Measurements from ENCODE around the gene SLC25A34. TPM values are rescaled to one million over a fixed set of nuclear protein-coding genes. Genes with fewer than 3 reads are reported as not detected.

The SLC25A34 gene
- total RNA-seq, 1 donor from 2014 or later: 6.1 TPM

DNA sequence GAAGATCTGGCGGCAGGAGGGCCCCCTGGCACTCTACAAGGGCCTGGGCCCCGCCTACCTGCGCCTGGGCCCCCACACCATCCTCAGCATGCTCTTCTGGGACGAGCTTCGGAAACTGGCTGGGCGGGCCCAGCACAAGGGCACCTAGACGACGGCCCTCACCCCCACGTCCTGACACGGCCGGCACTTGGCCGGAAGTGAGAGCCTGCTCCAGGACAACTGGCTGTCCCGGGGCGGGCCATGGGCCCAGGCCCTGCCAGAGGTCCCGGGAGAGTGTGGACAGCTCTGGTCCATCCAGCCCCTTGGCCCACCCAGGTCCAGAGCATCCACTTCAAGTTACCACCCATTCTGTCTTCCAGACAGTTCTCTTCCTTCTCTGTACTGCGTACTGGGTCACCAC, 3.2 kb downstream of the SLC25A34 start:
- TF ChIP-seq, protein P1, sequence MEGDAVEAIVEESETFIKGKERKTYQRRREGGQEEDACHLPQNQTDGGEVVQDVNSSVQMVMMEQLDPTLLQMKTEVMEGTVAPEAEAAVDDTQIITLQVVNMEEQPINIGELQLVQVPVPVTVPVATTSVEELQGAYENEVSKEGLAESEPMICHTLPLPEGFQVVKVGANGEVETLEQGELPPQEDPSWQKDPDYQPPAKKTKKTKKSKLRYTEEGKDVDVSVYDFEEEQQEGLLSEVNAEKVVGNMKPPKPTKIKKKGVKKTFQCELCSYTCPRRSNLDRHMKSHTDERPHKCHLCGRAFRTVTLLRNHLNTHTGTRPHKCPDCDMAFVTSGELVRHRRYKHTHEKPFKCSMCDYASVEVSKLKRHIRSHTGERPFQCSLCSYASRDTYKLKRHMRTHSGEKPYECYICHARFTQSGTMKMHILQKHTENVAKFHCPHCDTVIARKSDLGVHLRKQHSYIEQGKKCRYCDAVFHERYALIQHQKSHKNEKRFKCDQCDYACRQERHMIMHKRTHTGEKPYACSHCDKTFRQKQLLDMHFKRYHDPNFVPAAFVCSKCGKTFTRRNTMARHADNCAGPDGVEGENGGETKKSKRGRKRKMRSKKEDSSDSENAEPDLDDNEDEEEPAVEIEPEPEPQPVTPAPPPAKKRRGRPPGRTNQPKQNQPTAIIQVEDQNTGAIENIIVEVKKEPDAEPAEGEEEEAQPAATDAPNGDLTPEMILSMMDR (IDR thresholded peaks at IDR 0.05; ENCODE audit: unreplicated experiment): no peak
- no peak overlapping the region for H3K27ac Mint-ChIP-seq
- peaks cover 5% of the 10 kb centered on the region for H3K4me1 Mint-ChIP-seq
- DNase-seq (ENCODE audit: low spot score in 2 of 2, unreplicated experiment in 2 of 2): no peak
- H3K27me3 Mint-ChIP-seq (ENCODE audit: low read depth): no peaks in the 10 kb centered on the region
- H3K9me3 Mint-ChIP-seq: no peaks in the 10 kb centered on the region
- H3K4me3 Mint-ChIP-seq: no peak overlapping the region
- no peaks in the 10 kb centered on the region for H3K36me3 Mint-ChIP-seq

DNA sequence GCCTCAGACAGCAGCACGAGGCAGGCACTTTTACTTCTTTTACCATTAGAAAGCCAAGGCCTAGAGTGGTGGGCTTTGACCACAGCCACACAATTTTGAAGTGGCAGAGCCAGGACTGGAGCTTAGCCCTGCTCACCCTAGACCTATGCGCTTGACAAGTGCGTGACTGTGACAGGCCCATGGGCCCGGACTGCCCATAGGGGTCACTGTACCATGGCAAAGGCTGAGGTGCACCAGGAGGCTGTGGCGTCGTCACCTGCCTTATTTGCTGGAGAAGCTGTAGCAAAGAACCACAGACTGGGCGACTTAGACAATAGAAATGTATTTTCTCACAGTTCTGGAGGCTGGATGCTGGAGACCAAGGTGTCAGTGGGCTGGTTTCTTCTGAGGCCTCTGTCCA, 3.7 kb downstream of the SLC25A34 start:
- Mint-ChIP-seq H3K4me3 (no peak overlapping the region), H3K36me3 (no peaks in the 10 kb centered on the region), H3K4me1 (peaks cover 5% of the 10 kb centered on the region), H3K27ac (no peak overlapping the region), H3K9me3 (no peaks in the 10 kb centered on the region), H3K27me3 (ENCODE audit: low read depth) (no peaks in the 10 kb centered on the region)
- TF ChIP-seq, protein P1 (IDR thresholded peaks at IDR 0.05; ENCODE audit: unreplicated experiment): no peak
- DNase-seq (ENCODE audit: low spot score in 2 of 2, unreplicated experiment in 2 of 2): no peak

DNA sequence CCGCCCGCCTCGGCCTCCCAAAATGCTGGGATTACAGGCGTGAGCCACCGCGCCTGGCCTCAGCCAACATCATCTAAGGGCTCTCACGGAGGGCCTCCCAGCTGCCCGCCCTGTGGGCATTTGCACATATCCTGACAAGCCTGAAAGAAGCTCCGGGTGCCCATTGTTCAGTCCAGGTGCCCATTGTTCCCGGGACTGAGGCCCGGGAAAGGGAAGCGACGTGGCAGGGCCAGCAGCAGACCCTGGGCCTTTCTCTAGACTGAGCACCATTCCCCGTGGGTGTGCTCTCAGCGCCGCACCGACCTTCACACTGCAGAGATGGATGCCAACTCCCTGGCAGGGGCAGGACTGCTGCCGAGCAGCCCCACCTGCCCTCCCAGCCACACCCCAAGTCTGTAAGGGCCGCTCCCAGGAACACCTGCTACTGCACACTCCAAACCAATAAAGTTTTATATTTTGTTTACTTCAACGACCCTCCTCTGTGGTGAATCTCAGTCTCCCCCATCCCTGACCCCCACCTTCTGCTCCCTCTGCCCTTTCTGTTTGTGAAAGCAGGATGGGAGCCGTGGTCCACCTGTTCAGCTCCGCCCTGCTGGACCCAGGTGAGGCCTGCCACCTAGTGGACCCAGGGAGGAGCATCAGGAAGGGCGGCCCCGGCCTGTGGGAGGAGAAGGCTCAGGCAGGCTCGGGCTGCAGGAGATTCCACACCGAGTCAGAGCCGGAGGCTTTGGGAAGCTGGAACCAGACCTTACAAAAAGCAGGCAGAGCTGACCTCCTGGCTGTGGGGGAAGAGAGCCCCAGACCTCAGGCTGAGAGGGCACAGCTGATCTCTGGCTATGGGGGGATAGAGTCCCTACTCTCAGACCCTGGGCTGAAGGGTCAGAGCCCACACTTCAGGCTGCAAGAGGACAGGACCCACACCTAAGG, 5.1 kb downstream of the SLC25A34 start:
- peaks cover 5% of the 10 kb centered on the region for H3K4me1 Mint-ChIP-seq
- H3K36me3 Mint-ChIP-seq: no peaks in the 10 kb centered on the region
- TF ChIP-seq, protein P1 (IDR thresholded peaks at IDR 0.05; ENCODE audit: unreplicated experiment): peak; percentile 78
- H3K27ac Mint-ChIP-seq: no peak overlapping the region
- no peaks in the 10 kb centered on the region for H3K9me3 Mint-ChIP-seq
- no peak overlapping the region for H3K4me3 Mint-ChIP-seq
- peak; percentile 71 to 80 for DNase-seq (ENCODE audit: low spot score in 2 of 2, unreplicated experiment in 2 of 2)
- no peaks in the 10 kb centered on the region for H3K27me3 Mint-ChIP-seq (ENCODE audit: low read depth)

DNA sequence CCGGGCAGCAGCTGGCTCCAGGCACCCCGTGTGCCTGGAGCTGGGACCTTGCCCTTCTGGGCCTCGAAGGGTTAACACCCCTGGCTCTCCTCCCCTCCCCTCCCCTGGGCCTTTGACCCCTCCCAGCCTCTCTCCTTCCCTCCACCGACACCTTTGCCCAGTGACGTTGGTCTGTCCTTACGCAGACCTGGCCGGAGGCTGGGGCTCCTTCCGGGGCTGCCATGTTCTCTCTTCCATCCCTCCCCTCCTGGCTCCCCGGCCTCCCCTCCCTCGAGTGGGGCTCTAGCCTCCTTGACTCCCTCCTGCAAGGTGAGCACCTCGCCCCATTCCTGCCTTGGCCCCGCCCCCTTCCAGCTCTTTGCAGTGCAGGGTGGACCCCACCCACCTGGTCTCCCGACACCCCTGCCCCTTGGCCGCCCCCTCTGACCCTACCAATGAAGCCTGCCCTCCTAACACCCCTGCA, 6.3 kb downstream of the SLC25A34 start, which contains the start of gene TMEM82:
TMEM82 (plus strand) TSS at position 161 of the 463 bp plus-strand sequence; CDS start at position 222, 61 bp downstream.
- no peak for DNase-seq (ENCODE audit: low spot score in 2 of 2, unreplicated experiment in 2 of 2)
- peaks cover 5% of the 10 kb centered on the region for H3K4me1 Mint-ChIP-seq
- H3K4me3 Mint-ChIP-seq: no peak within 1 kb of the TSS
- TF ChIP-seq, protein P1 (IDR thresholded peaks at IDR 0.05; ENCODE audit: unreplicated experiment): no peak
- H3K9me3 Mint-ChIP-seq: no peaks in the 10 kb centered on the region
- no peak within 1 kb of the TSS for H3K27ac Mint-ChIP-seq
- no peaks in the 10 kb centered on the region for H3K27me3 Mint-ChIP-seq (ENCODE audit: low read depth)
- no peaks in the 10 kb centered on the region for H3K36me3 Mint-ChIP-seq

DNA sequence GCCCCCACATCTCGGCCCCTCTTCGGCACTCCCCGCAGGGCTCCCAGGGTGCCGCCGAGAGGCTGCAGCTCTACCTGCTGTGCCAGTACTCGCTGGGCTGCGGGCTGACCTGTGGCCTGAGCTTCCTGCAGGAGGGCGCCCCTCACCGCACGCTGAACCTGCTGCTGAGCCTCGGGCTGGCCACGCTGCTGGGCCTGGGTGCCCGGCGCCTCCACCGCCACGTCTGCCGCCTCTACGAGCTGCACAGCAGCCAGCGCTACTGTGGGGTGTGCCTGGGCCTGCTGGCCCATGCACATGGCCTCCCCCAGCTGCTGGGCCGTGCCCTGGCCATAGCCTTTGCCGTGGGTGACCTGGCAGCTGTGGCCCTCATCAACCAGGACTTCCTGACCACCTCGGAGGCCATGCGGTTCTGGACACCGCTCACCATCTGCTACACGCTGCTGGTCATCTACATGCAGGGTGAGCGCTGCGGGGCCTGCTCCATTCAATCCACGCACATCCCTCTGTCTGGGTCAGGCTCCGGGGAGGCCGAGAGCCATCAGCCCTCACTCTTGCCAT, 8.1 kb downstream of the SLC25A34 start:
- no peaks in the 10 kb centered on the region for H3K9me3 Mint-ChIP-seq
- DNase-seq (ENCODE audit: low spot score in 2 of 2, unreplicated experiment in 2 of 2): no peak
- H3K27ac Mint-ChIP-seq: no peak overlapping the region
- no peaks in the 10 kb centered on the region for H3K27me3 Mint-ChIP-seq (ENCODE audit: low read depth)
- H3K4me1 Mint-ChIP-seq: peaks cover 12% of the 10 kb centered on the region
- H3K4me3 Mint-ChIP-seq: no peak overlapping the region
- TF ChIP-seq, protein P1 (IDR thresholded peaks at IDR 0.05; ENCODE audit: unreplicated experiment): no peak
- H3K36me3 Mint-ChIP-seq: no peaks in the 10 kb centered on the region

All from mesothelial cell of epicardium (in vitro differentiated cells).